Ecto neural progenitor cell (in vitro differentiated cells): ENCODE data around the gene SPACA6.
"Not testable (repeated sequence)": the region's sequence is repeated elsewhere in the genome, so short reads cannot be mapped to it uniquely, and the experiment has no call there.

Source experiments
- DNase-seq: peaks from one replicate; pipeline ENCODE4 v3.0.0-alpha.2; 2018; ENCODE audit warnings: low spot score

Gene SPACA6

DNA sequence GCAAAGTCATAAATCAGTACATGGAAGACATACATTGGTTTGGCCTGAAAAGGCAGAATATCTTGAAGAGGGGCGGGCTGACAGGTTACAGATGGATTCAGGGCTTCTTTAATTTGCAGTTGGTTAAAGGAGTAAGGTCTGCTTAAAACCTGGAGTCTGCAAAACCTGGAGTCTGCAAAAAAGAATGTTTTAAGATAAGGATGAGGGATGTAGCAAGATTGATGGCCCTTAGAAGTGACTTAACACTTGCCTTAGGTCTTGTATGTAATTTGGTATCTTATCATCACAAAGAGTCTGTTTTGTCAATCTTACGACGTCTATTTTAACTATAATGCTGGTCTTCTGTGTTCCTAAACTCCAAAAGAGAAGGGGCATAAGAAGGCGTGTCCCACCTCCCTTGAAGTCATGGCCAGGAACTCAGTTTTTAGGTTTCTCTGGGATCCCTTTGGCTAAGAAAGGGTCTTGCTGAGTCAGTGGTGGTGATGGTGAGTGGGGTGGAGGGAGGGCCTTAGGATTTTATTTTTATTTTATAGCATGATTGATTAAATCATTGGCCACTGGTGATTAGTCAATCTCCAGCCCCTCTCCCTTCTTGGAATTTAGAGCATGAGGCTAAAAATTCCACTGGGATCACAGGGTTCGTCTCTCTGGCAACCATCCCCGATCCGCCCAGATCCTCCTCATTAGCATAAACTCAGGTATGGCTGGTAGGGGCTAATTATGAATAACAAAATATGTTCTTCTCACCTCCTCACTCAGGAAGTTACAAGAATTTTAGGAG is 40.8 kb downstream of the SPACA6 start:
- DNase-seq, result no peak

- no peak for DNase-seq
These were observed 42.8 kb downstream of the SPACA6 start for GRCh38 chr19:51735759-51736449.

DNA sequence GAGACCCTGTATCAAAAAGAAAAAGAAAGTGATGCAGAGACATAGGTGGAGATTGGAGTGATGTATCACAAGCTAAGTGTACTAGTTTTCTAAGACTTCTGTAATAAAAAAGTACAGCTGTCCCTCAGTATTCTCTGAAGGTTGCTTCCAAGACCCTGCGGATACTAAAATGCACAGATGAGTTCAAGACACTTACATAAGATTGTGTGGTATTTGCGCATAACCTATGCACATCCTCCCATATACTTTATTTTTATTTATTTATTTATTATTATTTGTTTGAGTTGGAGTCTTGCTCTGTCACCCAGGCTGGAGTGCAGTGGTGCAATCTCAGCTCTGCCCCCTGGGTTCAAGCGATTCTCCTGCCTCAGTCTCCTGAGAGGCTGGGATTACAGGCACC is 44.3 kb downstream of the SPACA6 start:
- no peak for DNase-seq

DNA sequence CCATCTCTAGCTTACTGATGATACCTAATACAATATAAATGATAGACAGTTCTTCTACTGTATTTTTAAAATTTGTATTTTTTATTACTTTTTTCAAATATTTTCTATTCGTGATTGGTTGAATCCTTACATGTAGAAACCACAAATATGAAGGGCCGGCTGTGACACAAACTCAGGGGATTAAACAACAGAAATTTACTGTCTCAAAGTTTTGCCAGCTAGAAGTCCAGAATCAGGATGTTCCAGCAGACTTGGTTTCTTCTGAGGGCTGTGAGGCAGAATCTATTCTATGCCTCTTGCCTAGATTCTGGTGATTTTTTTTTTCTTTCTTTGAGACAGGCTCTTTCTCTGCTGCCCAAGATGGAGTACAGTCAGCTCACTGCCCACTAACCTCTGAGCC is 44.8 kb downstream of the SPACA6 start:
- no peak for DNase-seq

DNA sequence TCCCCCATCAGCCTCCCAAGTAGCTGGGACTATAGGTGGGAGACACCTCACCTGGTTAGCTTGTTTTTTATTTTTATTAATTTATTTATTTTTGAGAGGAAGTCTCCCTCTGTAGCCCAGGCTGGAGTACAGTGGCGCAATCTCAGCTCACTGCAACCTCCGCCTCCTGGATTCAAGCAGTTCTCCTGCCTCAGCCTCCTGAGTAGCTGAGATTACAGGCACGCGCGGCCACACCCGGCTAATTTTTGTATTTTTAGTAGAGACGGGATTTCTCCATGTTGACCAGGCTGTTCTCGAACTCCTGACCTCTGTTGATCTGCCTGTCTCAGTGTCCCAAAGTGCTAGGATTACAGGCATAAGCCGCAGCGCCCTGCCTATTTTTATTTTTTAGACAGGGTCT is 45.4 kb downstream of the SPACA6 start:
- DNase-seq, result not testable (repeated sequence)

DNA sequence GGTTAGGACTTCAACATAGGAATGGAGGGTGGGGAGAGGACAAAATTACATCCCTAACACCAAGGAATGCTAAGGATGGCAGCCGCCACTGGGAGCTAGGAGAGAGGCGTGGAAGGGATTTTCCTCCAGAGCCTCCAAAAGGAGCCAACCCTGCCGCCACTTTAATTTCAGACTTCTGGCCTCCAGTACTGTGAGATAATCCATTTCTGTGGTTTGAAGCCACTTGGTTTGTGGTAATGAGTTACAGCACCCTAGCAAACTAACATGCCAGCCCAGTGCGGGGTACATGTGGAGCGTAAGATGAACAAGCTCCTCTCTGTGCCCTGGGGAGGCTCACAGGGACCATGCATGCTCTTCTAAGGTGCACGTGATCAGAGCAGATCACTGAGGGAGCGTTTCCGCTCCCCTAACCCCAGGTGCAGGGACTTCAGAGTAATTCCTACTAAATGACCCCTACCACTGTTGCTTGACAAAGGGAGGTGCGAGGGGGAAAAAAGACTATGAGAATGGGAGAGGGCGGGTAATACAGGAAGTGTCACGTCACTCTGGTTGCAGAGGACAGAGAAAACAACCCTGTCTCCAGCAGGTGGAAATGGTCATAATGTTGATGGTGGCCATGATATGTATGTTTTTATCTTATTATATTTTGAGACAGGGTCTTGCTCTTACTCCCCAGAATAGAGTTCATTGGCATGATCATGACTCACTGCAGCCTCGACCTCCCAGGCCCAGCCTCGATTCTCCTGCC is 46.5 kb downstream of the SPACA6 start:
- no peak for DNase-seq

DNA sequence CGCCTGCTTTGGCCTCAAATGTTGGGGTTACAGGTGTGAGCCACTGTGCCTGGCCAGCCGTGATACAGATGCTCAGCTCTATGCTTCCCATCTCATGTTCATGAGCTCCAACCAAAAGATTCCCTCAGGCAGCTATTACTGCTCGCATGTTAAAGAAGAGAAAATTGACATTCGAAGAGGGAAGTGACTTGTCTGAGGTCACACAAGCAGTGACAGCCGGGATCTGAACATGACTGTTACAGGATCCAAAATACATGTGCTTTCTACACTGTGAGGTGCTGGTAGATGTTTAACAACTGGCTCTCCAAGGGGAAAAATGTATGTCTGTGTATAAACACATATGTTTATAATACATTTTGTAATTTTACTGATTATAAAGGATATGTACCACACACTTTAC is 47.2 kb downstream of the SPACA6 start:
- DNase-seq, result no peak

DNA sequence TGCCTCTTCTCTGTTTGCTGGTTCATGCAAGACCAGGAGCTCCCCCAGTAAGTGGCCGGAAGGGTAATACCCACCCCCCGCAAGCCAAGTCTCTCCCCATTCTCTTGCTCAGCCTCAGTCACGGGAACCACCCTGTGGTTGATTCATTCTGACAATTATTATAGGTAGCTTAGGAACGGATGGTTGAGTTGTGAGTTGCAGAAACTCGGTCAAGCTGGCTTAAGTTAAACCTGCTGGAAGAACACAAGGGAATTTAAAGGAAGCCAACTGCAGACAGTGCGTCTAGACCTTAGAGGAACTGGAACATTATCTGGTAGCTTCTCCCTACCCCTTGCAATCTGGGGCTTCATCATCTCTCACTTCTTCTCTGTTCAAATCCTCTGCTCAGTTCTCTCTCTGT is 49.7 kb downstream of the SPACA6 start:
- DNase-seq, result no peak

DNA sequence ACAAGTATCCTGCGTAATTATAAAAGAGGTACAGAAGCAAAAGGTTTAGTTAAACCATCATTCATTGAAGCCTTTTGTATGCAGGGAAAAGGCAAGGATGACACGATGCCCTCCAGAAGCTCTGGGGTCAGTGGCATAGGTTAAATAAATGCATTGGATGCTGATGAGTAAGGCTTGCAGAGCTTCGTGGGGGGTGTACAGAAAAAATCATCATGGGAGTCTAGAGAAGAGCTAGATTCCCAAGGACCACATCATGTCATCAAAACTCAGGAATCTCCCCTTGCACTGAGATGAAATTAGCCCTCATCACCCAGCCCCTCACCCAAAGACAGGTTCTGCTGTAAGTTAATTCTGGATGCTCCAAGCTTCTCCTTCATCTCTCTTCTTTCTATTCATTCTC is 50.3 kb downstream of the SPACA6 start:
- DNase-seq, result no peak

- DNase-seq, result no peak
These were observed 53.6 kb downstream of the SPACA6 start for GRCh38 chr19:51746731-51747130.

- DNase-seq, result no peak
These were observed 56.8 kb downstream of the SPACA6 start for GRCh38 chr19:51749979-51750378.

GRCh38 chr19:51750400-51751094 is 57.4 kb downstream of the SPACA6 start:
- no peak for DNase-seq

GRCh38 chr19:51751655-51752054 is 58.5 kb downstream of the SPACA6 start, which contains the start of gene FPR1:
FPR1 (minus strand) TSS chr19:51751878; CDS start chr19:51746994, 4,884 bp downstream.
- no peak for DNase-seq

- no peak for DNase-seq
These were observed 61.0 kb downstream of the SPACA6 start for GRCh38 chr19:51754109-51754508.

DNA sequence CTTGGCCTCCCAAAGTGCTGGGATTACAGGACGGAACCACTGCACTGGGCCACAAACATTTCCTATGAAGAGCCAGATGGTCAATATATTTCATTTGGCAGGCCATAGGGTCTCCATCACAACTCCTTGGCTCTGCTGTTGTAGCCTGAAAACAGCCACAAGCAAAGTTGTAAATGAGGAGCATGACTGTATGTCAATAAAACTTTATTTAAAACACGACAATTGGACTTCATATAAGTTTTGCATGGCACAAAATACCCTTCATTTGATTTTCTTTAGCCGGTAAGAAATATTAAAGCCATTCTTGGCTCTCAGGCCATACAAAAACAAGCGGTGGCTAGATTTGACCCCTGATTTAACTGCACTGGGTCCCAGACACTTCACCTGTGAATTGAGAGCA is 61.6 kb downstream of the SPACA6 start:
- no peak for DNase-seq
